Measurements from ENCODE around the gene NCAM1.

The NCAM1 gene

GRCh38 chr11:112968941-112969713 is 7.9 kb downstream of the NCAM1 start:
- DNase-seq (ENCODE audit: low read depth), result no peak

GRCh38 chr11:112971195-112971594 is 10.0 kb downstream of the NCAM1 start:
- DNase-seq (ENCODE audit: low read depth), result no peak

GRCh38 chr11:112971827-112972226 is 10.6 kb downstream of the NCAM1 start:
- no peak for DNase-seq (ENCODE audit: low read depth)

- DNase-seq (ENCODE audit: low read depth), result no peak
These were observed 11.4 kb downstream of the NCAM1 start for GRCh38 chr11:112972399-112973145.

- no peak for DNase-seq (ENCODE audit: low read depth)
These were observed 13.8 kb downstream of the NCAM1 start for GRCh38 chr11:112975051-112975450.

GRCh38 chr11:112975493-112975892 is 14.3 kb downstream of the NCAM1 start:
- DNase-seq (ENCODE audit: low read depth), result no peak

GRCh38 chr11:112977755-112978154 is 16.5 kb downstream of the NCAM1 start:
- DNase-seq (ENCODE audit: low read depth), result no peak

GRCh38 chr11:112983887-112984286 is 22.7 kb downstream of the NCAM1 start:
- no peak for DNase-seq (ENCODE audit: low read depth)

- no peak for DNase-seq (ENCODE audit: low read depth)
These were observed 28.0 kb downstream of the NCAM1 start for GRCh38 chr11:112989198-112989597.

GRCh38 chr11:112993808-112994207 is 32.6 kb downstream of the NCAM1 start:
- DNase-seq (ENCODE audit: low read depth), result no peak

- DNase-seq (ENCODE audit: low read depth), result no peak
These were observed 34.3 kb downstream of the NCAM1 start for GRCh38 chr11:112995423-112996090.

- DNase-seq (ENCODE audit: low read depth), result no peak
These were observed 35.8 kb downstream of the NCAM1 start for GRCh38 chr11:112996994-112997393.

- DNase-seq (ENCODE audit: low read depth), result no peak
These were observed 36.7 kb downstream of the NCAM1 start for GRCh38 chr11:112997857-112998466.

GRCh38 chr11:112999520-112999919 is 38.3 kb downstream of the NCAM1 start:
- DNase-seq (ENCODE audit: low read depth), result no peak

- no peak for DNase-seq (ENCODE audit: low read depth)
These were observed 40.5 kb downstream of the NCAM1 start for GRCh38 chr11:113001709-113002108.

GRCh38 chr11:113006896-113007445 is 45.8 kb downstream of the NCAM1 start:
- DNase-seq (ENCODE audit: low read depth), result no peak

- DNase-seq (ENCODE audit: low read depth), result no peak
These were observed 53.3 kb downstream of the NCAM1 start for GRCh38 chr11:113014262-113015097.

- DNase-seq (ENCODE audit: low read depth), result no peak
These were observed 53.9 kb downstream of the NCAM1 start for GRCh38 chr11:113015098-113015455.

- no peak for DNase-seq (ENCODE audit: low read depth)
These were observed 55.7 kb downstream of the NCAM1 start for GRCh38 chr11:113016905-113017304.

- no peak for DNase-seq (ENCODE audit: low read depth)
These were observed 57.7 kb downstream of the NCAM1 start for GRCh38 chr11:113018913-113019312.

GRCh38 chr11:113019711-113020110 is 58.5 kb downstream of the NCAM1 start:
- no peak for DNase-seq (ENCODE audit: low read depth)
